Mucosa of descending colon (tissue), 3 donors: ENCODE data around the gene SLC35D1. TPM values are rescaled to one million over a fixed set of nuclear protein-coding genes. Genes with fewer than 3 reads are reported as not detected.

ENCODE experiments used
- ATAC-seq: fragments of 200-7000 bp; cut with Tn5 transposase; one replicate; pipeline ENCODE4 v1.9.1; 2020; ENCODE audit warnings: mild to moderate bottlenecking, moderate library complexity
- DNase-seq, 3 donors: peaks; one replicate each; pipeline ENCODE4 v3.0.0-alpha.2; 2020
- H3K36me3 ChIP-seq: fragments of 200-600 bp; one replicate; pipeline ENCODE4 v1.8.0; 2021; ENCODE audit warnings: low read depth, mild to moderate bottlenecking
- H3K4me1 ChIP-seq: fragments of 200-600 bp; one replicate; pipeline ENCODE4 v1.8.0; 2021; ENCODE audit warnings: low read depth, mild to moderate bottlenecking
- H3K4me3 ChIP-seq: fragments of 200-600 bp; one replicate; pipeline ENCODE4 v1.8.0; 2021; ENCODE audit warnings: mild to moderate bottlenecking
- H3K9me3 ChIP-seq: fragments of 200-600 bp; one replicate; pipeline ENCODE4 v1.8.0; 2021; ENCODE audit warnings: mild to moderate bottlenecking
- CTCF ChIP-seq: fragments of 200-600 bp; IDR thresholded peaks from one replicate; pipeline ENCODE4 v1.8.0; 2022; ENCODE audit warnings: antibody characterized with exemption, mild to moderate bottlenecking
- intact Hi-C, 2 donors: fragments of 100-400 bp; cut with DNase I in 1 of 2; cut with micrococcal nuclease in 1 of 2; formaldehyde crosslinking; loops; one replicate each; pipeline versions ENCODE4 v1.11.0 to v1.11.1; 2022; cut with DNase I, micrococcal nuclease
- total RNA-seq, 3 donors: library from RNA; stranded (reverse); fragmentation: NEBNext Ultra II Directional in 2 of 3; extraction: Animal tissue kit (Norgen Biotek cat#: 25700) in 2 of 3; gene quantifications; one replicate each; pipeline versions ENCODE4 v1.2.1 to v1.2.4, GENCODE V29; 2021 to 2023
- donor health status: DM: no; HTN: no; CAD: no; lungs with moderate emphysema.
- donor health status: DM: no; HTN: no; CAD: no.
- donor health status: DM: no; HTN: yes; CAD: no.

SLC35D1 gene
- total RNA-seq, 3 donors from 2014 or later, result 38.0 to 84.1 (median 67.9) TPM

- no peak for TF ChIP-seq CTCF
- Histone ChIP-seq H3K36me3 (peaks cover 4% of the 10 kb centered on the region), H3K4me1 (peaks cover 6% of the 10 kb centered on the region), H3K9me3 (no peaks in the 10 kb centered on the region), H3K4me3 (no peak overlapping the region)
- intact Hi-C loops, result no loop called here
- ATAC-seq (no peak), DNase-seq (no peak)
Measured at GRCh38 chr1:66954208-66954607, 99.7 kb downstream of the SLC35D1 start.

- H3K9me3 ChIP-seq, result no peaks in the 10 kb centered on the region
- DNase-seq (no peak), ATAC-seq (no peak)
- H3K36me3 ChIP-seq, result no peaks in the 10 kb centered on the region
- no peak overlapping the region for H3K4me3 ChIP-seq
- H3K4me1 ChIP-seq, result peaks cover 6% of the 10 kb centered on the region
- intact Hi-C loops, result no loop called here
- TF ChIP-seq CTCF, result no peak
Measured at GRCh38 chr1:66951513-66951912, 102.4 kb downstream of the SLC35D1 start.

Other genes starting within 250 kb of the SLC35D1 start
- 10 to 100 TPM; 14.8 to 38.0 (median 25.1) TPM for gene DNAI4, start 129.3 kb downstream of the SLC35D1 start, total RNA-seq
- gene MIER1, start 129.2 kb downstream of the SLC35D1 start, total RNA-seq, result 10 to 100 TPM; 73.2 to 78.2 (median 77.2) TPM
- not detected for gene C1orf141, start 80.8 kb upstream of the SLC35D1 start, total RNA-seq
- gene IL23R, start 112.3 kb upstream of the SLC35D1 start, total RNA-seq, result 1 to 10 TPM; 1.1 to 3.4 (median 2.5) TPM